Tibial artery (tissue), 4 donors: Measurements from ENCODE around the gene NADK2.
"Not testable (repeated sequence)": the region's sequence is repeated elsewhere in the genome, so short reads cannot be mapped to it uniquely, and the experiment has no call there.

ENCODE experiments used
- DNase-seq, 2 donors: peaks; one replicate each; pipeline ENCODE4 v3.0.0-alpha.2; 2019
- H3K27ac ChIP-seq, 2 donors: fragments of 200-600 bp; sonication (generic) in 1 of 2; 1 replicate in 1 of 2; 2 replicates in 1 of 2; pipeline ENCODE4 v1.5.1; 2018 to 2019; ENCODE audit warnings: mild to moderate bottlenecking in 1 of 2
- H3K27me3 ChIP-seq, 2 donors: fragments of 200-600 bp; sonication (generic) in 1 of 2; one replicate each; pipeline versions ENCODE4 v1.5.1 to v1.6.0; 2016 to 2019
- H3K36me3 ChIP-seq, 3 donors: fragments of 200-600 bp; sonication (generic) in 2 of 3; one replicate each; pipeline ENCODE4 v1.5.1; 2016 to 2019; ENCODE audit warnings: mild to moderate bottlenecking in 2 of 3
- H3K4me1 ChIP-seq, 4 donors: fragments of 200-600 bp; sonication (generic) in 2 of 4; 1 replicate in 3 of 4; 2 replicates in 1 of 4; pipeline ENCODE4 v1.5.1; 2016 to 2019
- H3K4me3 ChIP-seq, 2 donors: fragments of 200-600 bp; sonication (generic) in 1 of 2; 1 replicate in 1 of 2; 2 replicates in 1 of 2; pipeline ENCODE4 v1.5.1; 2018 to 2019; ENCODE audit warnings: mild to moderate bottlenecking in 2 of 2
- H3K9me3 ChIP-seq, 3 donors: fragments of 200-600 bp; sonication (generic) in 1 of 3; one replicate each; pipeline ENCODE4 v1.5.1; 2016 to 2019
- CTCF ChIP-seq, 2 experiments: fragments of 200-600 bp in 1 of 2; fragments of 450-650 bp in 1 of 2; IDR thresholded peaks; one replicate each; pipeline ENCODE4 v1.5.1; 2017 to 2019; ENCODE audit warnings: antibody characterized with exemption in 2 of 2, mild to moderate bottlenecking in 1 of 2, moderate library complexity in 1 of 2
- intact Hi-C: fragments of 100-400 bp; cut with DNase I; formaldehyde crosslinking; loops from one replicate; pipeline ENCODE4 v1.15.0; 2023; ENCODE audit warnings: low total_unique reads

The NADK2 gene

GRCh38 chr5:36193746-36194145 lies 48.0 kb downstream of the NADK2 start:
- Histone ChIP-seq H3K4me3 (no peak overlapping the region), H3K4me1 (no peaks in the 10 kb centered on the region), H3K9me3 (peaks cover 0 to 11% (median 11%) of the 10 kb centered on the region in 3 donors), H3K27me3 (no peaks in the 10 kb centered on the region), H3K27ac (no peak overlapping the region), H3K36me3 (peaks cover 68 to 87% (median 69%) of the 10 kb centered on the region in 3 donors)
- intact Hi-C loops, result no loop called here
- no peak for DNase-seq
- TF ChIP-seq CTCF (IDR thresholded peaks at IDR 0.05), result no peak

DNA sequence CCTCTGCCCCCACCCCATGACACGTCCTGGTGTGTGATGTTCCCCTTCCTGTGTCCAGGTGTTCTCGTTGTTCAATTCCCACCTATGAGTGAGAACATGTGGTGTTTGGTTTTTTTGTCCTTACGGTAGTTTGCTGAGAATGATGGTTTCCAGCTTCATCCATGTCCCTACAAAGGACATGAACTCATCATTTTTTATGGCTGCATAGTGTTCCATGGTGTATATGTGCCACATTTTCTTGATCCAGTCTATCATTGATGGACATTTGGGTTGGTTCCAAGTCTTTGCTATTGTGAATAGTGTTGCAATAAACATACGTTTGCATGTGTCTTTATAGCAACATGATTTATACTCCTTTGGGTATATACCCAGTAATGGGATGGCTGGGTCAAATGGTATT lies 57.3 kb downstream of the NADK2 start:
- intact Hi-C loops, H3K4me3 ChIP-seq, H3K27me3 ChIP-seq, H3K4me1 ChIP-seq, DNase-seq, H3K9me3 ChIP-seq, H3K27ac ChIP-seq: not testable (repeated sequence)
- peaks cover 28 to 39% (median 29%) of the 10 kb centered on the region in 3 donors for H3K36me3 ChIP-seq

GRCh38 chr5:36181774-36182173 lies 60.0 kb downstream of the NADK2 start:
- no peak overlapping the region for H3K27ac ChIP-seq
- no peak for TF ChIP-seq CTCF (IDR thresholded peaks at IDR 0.05)
- H3K4me1 ChIP-seq, result no peaks in the 10 kb centered on the region
- peaks cover 36 to 43% (median 38%) of the 10 kb centered on the region in 3 donors for H3K36me3 ChIP-seq
- no peak overlapping the region for H3K4me3 ChIP-seq
- intact Hi-C loops, result no loop called here
- no peaks in the 10 kb centered on the region for H3K27me3 ChIP-seq
- DNase-seq, result no peak
- no peaks in the 10 kb centered on the region for H3K9me3 ChIP-seq

DNA sequence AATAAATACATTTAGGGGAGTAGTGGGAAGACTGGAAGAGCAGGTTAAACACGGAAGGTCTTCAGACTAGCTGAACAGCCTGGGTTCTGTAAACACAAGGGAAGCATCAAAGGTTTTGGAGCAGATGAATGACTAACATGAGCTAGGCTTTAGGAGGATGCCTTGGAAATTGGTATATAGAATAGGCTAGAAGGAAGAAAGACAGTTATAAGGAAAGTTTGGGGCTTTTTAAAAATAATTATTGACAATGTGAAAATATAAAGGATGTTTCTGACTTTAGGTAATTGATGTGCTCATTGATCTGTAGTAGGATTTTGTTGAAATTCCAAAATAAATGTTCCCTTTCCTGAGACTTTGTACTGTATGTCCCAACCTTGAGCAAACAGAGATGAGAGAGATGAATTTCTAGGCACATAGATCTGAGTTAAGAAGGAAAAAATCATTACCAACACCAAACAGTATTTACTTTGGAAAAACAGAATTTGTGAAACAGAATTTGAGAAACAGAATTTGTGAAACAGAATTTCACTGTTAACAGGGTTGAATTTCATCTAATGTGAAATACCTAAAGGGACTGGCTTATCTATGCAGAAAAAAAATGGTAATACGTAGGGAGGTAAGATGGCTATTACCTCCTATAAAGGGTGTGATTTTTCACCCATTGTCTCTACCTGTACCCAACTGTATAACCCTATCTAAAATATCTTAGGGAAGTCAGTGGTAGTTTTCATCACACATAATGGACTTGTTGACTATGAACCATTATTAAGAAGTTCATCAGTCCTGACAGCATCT lies 61.0 kb downstream of the NADK2 start:
- no peak overlapping the region for H3K27ac ChIP-seq
- no peak for DNase-seq
- peaks cover 36 to 38% (median 38%) of the 10 kb centered on the region in 3 donors for H3K36me3 ChIP-seq
- no peaks in the 10 kb centered on the region for H3K9me3 ChIP-seq
- no peaks in the 10 kb centered on the region for H3K4me1 ChIP-seq
- intact Hi-C loops, result no loop called here
- H3K4me3 ChIP-seq, result no peak overlapping the region
- H3K27me3 ChIP-seq, result no peaks in the 10 kb centered on the region
- TF ChIP-seq CTCF (IDR thresholded peaks at IDR 0.05), result no peak

GRCh38 chr5:36179950-36180349 lies 61.8 kb downstream of the NADK2 start:
- Histone ChIP-seq H3K27ac (no peak overlapping the region), H3K4me1 (no peaks in the 10 kb centered on the region), H3K9me3 (no peaks in the 10 kb centered on the region), H3K36me3 (peaks cover 36 to 39% (median 38%) of the 10 kb centered on the region in 3 donors), H3K27me3 (no peaks in the 10 kb centered on the region), H3K4me3 (no peak overlapping the region)
- no peak for TF ChIP-seq CTCF (IDR thresholded peaks at IDR 0.05)
- intact Hi-C loops, result no loop called here
- no peak for DNase-seq

GRCh38 chr5:36178524-36178890 lies 63.2 kb downstream of the NADK2 start:
- no peak for DNase-seq
- H3K4me3 ChIP-seq, result no peak overlapping the region
- intact Hi-C loops, result no loop called here
- no peak overlapping the region for H3K27ac ChIP-seq
- no peak for TF ChIP-seq CTCF (IDR thresholded peaks at IDR 0.05)
- no peaks in the 10 kb centered on the region for H3K4me1 ChIP-seq
- no peaks in the 10 kb centered on the region for H3K9me3 ChIP-seq
- peaks cover 31 to 54% (median 36%) of the 10 kb centered on the region in 3 donors for H3K36me3 ChIP-seq
- no peaks in the 10 kb centered on the region for H3K27me3 ChIP-seq
